Measurements from ENCODE around the gene INAVA.
"Not testable (repeated sequence)": the region's sequence is repeated elsewhere in the genome, so short reads cannot be mapped to it uniquely, and the experiment has no call there.

INAVA gene

GRCh38 chr1:200960948-200961340 lies 66.2 kb downstream of the INAVA start:
- H3K36me3 ChIP-seq (ENCODE audit: control insufficient read depth, insufficient read depth, low read length), result no peaks in the 10 kb centered on the region
- H3K4me3 ChIP-seq (ENCODE audit: low read depth, low read length), result no peak overlapping the region
- H3K27me3 ChIP-seq (ENCODE audit: control insufficient read depth, insufficient read depth, low read length), result no peaks in the 10 kb centered on the region
- no peaks in the 10 kb centered on the region for H3K4me1 ChIP-seq (ENCODE audit: control insufficient read depth, insufficient read depth, low read length)
- H3K9me3 ChIP-seq (ENCODE audit: control insufficient read depth, insufficient read depth, low read length), result no peaks in the 10 kb centered on the region
- H3K9ac ChIP-seq (ENCODE audit: low read depth, low read length), result no peak overlapping the region

DNA sequence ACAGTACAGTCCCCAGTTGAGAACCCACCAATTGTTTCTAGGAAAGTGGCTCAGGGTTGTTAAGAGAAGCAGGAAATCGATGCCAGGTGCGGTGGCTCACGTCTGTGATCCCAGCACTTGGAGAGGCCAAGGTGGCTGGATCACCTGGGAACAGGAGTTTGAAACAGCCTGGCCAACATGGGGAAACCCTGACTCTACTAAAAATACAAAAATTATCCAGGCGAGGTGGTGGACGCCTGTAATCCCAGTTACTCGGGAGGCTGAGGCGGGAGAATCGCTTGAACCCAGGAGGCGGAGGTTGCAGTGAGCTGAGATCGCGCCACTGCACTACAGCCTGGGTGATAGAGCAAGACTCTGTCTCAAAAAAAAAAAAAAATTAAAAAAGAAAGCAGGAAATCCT lies 67.5 kb downstream of the INAVA start:
- H3K4me3 ChIP-seq (ENCODE audit: low read depth, low read length); H3K36me3 ChIP-seq (ENCODE audit: control insufficient read depth, insufficient read depth, low read length); H3K27me3 ChIP-seq (ENCODE audit: control insufficient read depth, insufficient read depth, low read length); H3K4me1 ChIP-seq (ENCODE audit: control insufficient read depth, insufficient read depth, low read length); H3K9ac ChIP-seq (ENCODE audit: low read depth, low read length); H3K9me3 ChIP-seq (ENCODE audit: control insufficient read depth, insufficient read depth, low read length): not testable (repeated sequence)

- Histone ChIP-seq H3K9ac (ENCODE audit: low read depth, low read length) (no peak overlapping the region), H3K4me1 (ENCODE audit: control insufficient read depth, insufficient read depth, low read length) (no peaks in the 10 kb centered on the region), H3K36me3 (ENCODE audit: control insufficient read depth, insufficient read depth, low read length) (no peaks in the 10 kb centered on the region), H3K4me3 (ENCODE audit: low read depth, low read length) (no peak overlapping the region), H3K9me3 (ENCODE audit: control insufficient read depth, insufficient read depth, low read length) (no peaks in the 10 kb centered on the region), H3K27me3 (ENCODE audit: control insufficient read depth, insufficient read depth, low read length) (no peaks in the 10 kb centered on the region)
Measured at GRCh38 chr1:200962631-200963030, 67.9 kb downstream of the INAVA start.

GRCh38 chr1:200963076-200963475 lies 68.4 kb downstream of the INAVA start:
- Histone ChIP-seq H3K27me3 (ENCODE audit: control insufficient read depth, insufficient read depth, low read length) (no peaks in the 10 kb centered on the region), H3K36me3 (ENCODE audit: control insufficient read depth, insufficient read depth, low read length) (no peaks in the 10 kb centered on the region), H3K4me1 (ENCODE audit: control insufficient read depth, insufficient read depth, low read length) (no peaks in the 10 kb centered on the region)

DNA sequence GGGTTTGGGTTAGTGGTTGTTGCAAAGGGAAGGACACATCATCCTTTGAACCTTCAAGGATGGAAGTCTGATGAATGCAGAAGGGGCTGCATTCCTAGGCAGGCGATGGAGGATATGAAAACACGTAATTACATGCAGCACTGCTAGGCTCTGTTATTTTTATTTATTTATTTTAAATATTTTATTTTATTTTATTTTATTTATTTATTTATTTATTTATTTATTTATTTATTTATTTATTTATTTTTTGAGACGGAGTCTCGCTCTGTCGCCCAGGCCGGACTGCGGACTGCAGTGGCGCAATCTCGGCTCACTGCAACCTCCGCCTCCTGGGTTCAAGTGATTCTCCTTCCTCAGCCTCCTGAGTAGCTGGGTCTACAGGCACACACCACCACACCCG lies 69.2 kb downstream of the INAVA start:
- not testable (repeated sequence) for H3K36me3 ChIP-seq (ENCODE audit: control insufficient read depth, insufficient read depth, low read length); H3K9me3 ChIP-seq (ENCODE audit: control insufficient read depth, insufficient read depth, low read length); H3K27me3 ChIP-seq (ENCODE audit: control insufficient read depth, insufficient read depth, low read length); H3K4me1 ChIP-seq (ENCODE audit: control insufficient read depth, insufficient read depth, low read length); H3K4me3 ChIP-seq (ENCODE audit: low read depth, low read length); H3K9ac ChIP-seq (ENCODE audit: low read depth, low read length)

More at GRCh38 chr1:200963076-200963475, 68.4 kb downstream of the INAVA start:
- H3K9me3 ChIP-seq (ENCODE audit: control insufficient read depth, insufficient read depth, low read length), result no peaks in the 10 kb centered on the region
- H3K9ac ChIP-seq (ENCODE audit: low read depth, low read length), result no peak overlapping the region
- no peak overlapping the region for H3K4me3 ChIP-seq (ENCODE audit: low read depth, low read length)
